GM18858 (cell line): ENCODE measurements around the gene PGAP6.
"Not testable (repeated sequence)": the region's sequence is repeated elsewhere in the genome, so short reads cannot be mapped to it uniquely, and the experiment has no call there.

Source experiments
- ATAC-seq: cut with Tn5 transposase; IDR thresholded peaks from one replicate; pipeline ENCODE4 v1.9.1; 2021; ENCODE audit not compliant: unreplicated experiment

The PGAP6 gene

GRCh38 chr16:379961-380761 lies 1.6 kb downstream of the PGAP6 start:
- ATAC-seq: no peak

DNA sequence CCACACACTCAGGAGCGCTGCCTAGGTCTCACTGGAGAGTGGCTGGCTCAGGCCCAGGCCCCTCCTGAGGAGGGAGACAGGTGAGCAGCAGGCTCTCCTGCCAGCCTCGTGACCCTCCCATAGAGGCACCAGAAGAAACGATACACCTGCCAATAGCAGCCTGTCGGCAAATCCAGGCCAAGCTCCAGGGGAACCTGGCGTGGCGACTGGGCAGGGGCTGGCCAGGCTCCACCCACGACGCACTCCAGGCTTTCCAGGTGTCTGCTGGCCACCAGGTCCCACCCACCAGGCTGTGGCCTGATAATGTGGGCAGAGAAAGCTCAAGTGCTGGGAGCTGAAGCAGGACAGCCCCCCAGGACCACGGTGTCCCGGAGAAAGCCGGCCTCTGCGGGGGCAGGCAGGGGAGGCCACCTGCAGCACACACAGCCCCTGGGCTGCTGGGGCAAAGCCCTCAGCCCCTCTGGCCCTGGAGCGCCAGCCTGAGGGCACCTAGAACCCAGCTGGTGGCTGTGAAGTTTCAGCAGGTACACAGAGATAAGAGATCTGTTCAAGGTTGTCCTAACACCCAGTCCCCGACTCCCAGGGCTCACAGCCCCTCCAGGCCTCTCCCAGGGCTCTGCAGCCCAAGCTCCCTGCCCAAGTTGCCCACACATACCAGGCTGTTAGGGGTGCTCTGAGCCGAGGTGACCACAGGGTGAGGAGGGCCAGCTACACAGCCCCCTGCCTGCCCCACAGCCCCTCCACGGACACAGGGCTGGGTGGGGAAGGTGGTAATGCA lies 2.4 kb downstream of the PGAP6 start:
- no peak for ATAC-seq

GRCh38 chr16:378821-379182 lies 3.0 kb downstream of the PGAP6 start:
- ATAC-seq: no peak

DNA sequence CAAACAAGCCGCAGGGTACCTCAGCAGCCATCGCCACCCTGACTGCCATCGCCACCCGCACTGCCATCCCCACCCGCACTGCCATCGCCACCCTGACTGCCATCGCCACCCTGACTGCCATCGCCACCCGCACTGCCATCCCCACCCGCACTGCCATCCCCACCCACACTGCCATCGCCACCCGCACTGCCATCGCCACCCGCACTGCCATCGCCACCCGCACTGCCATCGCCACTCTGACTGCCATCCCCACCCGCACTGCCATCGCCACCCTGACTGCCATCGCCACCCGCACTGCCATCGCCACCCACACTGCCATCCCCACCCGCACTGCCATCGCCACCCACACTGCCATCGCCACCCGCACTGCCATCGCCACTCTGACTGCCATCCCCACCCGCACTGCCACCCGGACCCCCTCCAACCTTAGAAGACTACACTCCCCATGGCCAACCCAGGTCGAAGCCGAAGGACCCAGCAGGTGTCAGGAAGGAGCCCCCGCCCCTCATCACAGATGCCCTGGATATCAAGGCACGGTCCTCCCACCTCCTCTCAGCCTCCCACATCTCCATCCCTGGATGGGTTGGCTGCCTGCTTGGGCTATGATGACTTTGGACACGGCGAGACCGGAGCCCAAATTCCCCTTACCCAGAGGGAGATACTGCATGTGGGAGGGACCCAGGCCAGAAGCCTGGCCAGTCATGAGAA lies 3.5 kb downstream of the PGAP6 start:
- not testable (repeated sequence) for ATAC-seq

- no peak for ATAC-seq
Observed at GRCh38 chr16:377419-377951, 4.3 kb downstream of the PGAP6 start.

DNA sequence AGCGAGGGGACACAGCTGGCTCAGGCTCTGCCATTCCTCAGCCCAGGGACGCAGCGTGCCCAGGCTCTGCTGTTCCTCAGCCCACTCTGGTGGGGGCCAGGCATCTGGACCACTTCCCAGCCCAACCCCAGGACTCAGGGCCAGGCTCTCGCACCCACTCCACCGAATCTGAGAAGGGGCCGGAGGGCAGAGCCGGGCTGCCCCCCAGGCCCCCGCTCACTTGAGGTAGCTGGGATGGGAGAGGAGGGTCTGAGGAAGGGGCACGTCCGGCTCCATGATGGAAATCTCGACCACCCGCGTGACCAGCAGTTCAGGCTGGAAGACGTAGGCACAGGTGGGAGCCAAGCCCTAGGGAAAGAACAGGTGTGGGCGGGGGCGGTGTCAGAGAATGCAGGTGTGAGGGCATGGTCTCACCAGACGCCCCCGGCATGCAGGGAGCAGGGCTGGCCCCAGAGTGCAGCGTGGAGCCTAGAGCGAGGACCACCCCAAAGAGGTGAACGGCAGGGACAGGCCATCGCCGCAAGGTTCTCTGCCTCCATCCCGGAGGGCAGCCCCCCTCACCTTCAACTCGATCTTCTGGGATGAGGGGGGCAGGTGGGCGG lies 4.9 kb downstream of the PGAP6 start:
- ATAC-seq: no peak

DNA sequence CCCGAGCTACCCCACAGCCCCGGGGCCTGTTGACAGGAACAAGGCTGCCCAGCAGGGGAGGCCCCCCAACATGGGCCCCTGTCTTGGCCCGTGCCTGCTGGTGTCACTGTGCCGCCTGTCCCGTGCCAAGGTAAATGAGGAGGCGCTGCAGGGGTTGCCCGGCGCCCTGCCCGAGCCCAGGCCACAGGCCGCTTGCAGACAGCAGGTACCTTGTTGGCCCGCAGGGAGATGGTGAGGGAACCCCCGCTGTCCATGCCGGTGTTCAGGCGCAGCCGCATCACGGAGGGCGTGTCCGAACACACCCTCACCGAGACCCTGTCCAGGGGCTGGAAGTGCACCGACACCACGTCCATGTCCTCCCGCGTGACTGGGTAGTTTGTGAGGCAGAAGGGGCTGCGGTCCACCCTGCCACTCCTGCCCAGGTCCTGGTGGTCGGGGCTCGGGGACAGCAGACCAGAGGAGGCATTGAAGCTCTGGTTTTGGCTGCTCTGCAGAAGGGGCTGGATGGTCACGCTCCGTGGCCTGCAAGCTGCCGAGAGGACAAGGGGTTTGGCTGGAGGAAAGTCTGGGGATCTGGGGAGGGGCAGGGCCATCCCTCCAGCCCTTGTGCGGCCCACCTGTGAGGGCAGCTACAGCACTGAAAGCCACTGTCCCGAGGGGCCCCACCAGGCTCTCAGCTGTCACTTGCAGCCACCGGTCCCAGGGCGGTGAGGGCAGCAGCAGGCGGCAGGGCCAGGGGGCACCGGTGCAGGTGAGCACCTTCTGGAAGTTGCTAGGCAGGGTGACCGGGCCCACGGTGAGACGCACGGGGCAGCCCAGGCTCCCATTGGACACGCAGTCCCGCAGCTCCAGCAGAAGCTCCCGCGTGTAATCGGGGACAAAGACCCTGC lies 5.6 kb downstream of the PGAP6 start:
- no peak for ATAC-seq

DNA sequence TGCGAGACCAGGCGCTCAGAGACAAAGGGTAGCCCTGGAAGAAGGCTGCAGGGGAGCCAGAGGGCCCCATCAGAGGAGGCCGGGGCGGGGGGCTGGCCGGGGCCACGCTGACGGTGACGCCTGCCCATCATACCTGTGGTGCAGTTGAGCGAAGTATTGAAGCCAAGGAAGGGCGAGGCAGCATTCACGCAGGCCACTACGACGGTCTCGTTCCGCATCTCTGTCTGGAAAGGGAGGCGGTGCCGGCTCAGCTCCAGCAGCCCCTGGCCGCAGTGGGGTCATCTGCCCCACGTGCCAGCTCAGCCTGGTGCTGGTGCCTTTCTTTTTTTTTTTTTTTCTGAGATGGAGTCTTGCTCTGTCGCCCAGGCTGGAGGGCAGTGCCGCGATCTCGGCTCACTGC lies 6.6 kb downstream of the PGAP6 start:
- no peak for ATAC-seq

DNA sequence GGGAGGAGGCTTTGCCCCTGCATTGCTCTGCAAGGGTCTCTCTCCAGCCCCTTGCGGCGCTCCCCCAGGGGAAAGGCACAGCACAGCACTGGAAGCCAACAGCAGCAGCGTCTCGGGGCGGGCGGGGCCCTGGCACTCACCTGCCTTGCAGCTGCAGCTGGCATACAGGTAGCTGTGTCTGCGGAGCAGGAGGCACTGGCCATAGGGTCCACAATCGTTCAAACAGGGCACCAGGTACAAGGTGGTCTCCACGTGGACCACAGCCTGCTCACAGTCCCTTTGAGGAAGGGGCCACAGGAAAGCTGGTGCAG lies 7.2 kb downstream of the PGAP6 start:
- ATAC-seq: no peak

- ATAC-seq: no peak
Observed at GRCh38 chr16:373848-374615, 7.7 kb downstream of the PGAP6 start.

DNA sequence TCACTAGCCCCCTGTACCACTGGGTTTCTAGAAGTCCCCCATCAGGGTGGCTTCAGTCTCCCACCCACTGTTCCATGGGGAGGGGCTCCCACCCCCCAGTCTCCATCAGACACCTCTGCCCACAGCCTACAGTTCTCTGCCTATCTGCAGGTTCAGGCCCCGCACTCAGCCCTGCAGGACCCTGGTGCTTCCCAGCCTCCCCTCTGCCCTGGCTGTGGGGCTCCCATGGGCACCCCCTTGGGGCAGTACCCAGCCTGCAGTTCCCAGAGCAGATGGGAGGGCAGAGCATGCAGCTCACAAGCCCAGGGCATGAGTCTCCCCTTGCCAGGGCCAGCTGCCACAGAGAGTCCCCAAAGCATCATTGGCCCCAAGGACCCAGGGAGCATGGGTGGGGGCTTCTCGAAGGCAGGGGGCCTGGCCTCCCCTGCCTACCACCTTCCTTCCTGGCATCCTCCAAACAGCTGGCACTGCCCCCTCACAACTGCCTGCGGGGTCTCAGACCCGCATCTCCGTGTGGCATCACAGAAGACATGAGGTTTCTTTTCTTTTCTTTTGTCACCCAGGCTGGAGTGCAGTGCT lies 8.7 kb downstream of the PGAP6 start:
- no peak for ATAC-seq

DNA sequence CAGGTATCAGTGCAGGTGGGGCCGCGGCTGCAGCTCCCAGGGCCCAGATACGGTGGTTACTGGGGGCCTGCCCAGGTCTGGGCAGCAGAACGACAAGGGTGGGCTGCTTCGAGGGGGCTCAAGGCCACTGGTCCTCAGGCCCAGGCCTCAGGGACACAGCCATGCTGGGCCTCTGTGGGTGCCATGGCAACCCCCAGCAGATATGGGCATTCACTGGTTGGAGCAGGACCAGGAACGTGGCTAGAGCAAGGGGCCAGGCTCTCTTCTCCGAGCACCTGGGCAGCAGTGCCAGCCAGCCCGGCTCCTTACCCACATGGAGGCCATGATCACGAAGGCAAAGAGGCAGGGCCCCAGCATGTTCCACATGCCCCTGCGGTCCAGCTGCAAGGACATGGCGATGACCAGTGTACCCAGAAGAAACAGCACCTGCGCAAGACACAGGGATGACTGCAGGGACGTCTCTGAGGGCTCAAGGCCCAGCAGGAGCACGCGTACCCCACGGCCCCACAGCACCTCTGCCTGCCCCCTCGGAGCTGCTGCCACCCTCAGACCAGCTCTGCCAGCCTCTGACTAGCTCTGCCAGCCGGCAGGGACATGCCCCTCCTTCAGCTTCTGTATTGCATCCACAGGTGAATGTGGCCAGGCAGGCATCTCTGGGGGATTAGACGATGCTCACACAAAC lies 9.3 kb downstream of the PGAP6 start:
- no peak for ATAC-seq

- ATAC-seq: no peak
Observed at GRCh38 chr16:371515-372301, 10.1 kb downstream of the PGAP6 start.

GRCh38 chr16:370979-371514 lies 10.7 kb downstream of the PGAP6 start:
- ATAC-seq: no peak

DNA sequence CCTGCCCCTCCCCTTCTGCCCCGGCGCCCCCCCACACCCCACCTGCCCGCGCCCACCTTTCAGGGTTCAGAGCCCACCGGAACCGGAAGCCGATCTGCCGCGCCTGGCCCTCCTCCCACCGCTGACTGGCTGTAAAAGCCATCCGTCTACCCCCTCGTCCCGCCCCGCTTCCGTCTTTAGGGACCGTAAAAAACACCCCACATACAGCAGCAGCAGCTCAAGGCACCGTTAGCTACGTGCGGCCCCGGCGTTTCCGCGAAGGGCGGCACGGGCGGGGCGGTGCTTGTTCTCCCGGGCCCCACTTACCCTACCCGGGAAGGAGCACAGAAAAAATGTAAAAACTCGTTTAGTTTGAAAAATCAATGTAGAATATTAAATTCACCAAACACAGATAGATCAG lies 11.3 kb downstream of the PGAP6 start, which contains the start of gene MRPL28:
Gene MRPL28, minus strand, starts transcription at position 96 of the 400 bp plus-strand sequence. CDS start 320 bp downstream, outside the sequence.
- ATAC-seq: peak; percentile 76

DNA sequence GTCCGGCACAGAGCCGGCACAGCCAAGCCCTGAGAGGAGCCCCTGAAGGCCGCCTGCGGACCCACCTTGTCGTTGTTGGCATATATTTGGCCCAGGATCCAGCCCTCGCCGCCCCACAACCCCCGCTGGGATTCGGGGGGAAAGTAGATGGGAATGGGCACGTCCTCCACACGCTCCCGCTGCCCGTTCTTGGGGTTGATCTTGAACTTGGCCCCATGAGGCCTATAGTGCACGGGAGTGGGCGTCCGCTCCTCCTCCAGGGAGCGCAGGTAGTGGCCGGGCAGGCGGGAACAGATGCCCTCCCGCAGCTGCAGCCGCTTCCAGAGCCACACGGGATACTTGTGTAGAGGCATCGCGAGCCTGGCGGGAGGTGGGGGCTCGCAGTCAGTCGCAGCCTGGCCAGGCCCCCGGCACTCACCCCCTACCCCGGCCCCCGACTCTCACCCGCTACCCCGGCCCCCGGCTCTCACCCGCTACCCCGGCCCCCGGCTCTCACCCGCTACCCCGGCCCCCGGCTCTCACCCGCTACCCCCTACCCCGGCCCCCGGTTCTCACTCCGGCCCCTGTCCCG lies 11.8 kb downstream of the PGAP6 start:
- ATAC-seq: no peak

- no peak for ATAC-seq
Observed at GRCh38 chr16:369275-369865, 12.4 kb downstream of the PGAP6 start.
